Astrocyte (in vitro differentiated cells and primary cell): ENCODE data around the gene ARHGEF3. TPM values are rescaled to one million over a fixed set of nuclear protein-coding genes. Genes with fewer than 3 reads are reported as not detected.
"Not testable (repeated sequence)": the region's sequence is repeated elsewhere in the genome, so short reads cannot be mapped to it uniquely, and the experiment has no call there.

Experiments
- DNase-seq: peaks from one replicate; pipeline ENCODE4 v3.0.0-alpha.2; 2010; ENCODE audit warnings: low read depth
- FAIRE-seq: peaks from 2 replicates; lab custom pipeline; 2011; peaks lifted over from hg19 to GRCh38; lab: Jason Lieb, UNC
- H2AFZ ChIP-seq: 2 replicates; pipeline ENCODE4 v1.6.0; 2012; ENCODE audit warnings: low read depth, low read length, inconsistent platforms
- H3K27ac ChIP-seq: 2 replicates; pipeline ENCODE4 v1.5.1; 2011; ENCODE audit warnings: low read depth, low read length, inconsistent platforms
- H3K27me3 ChIP-seq: 2 replicates; pipeline ENCODE4 v1.6.0; 2011; ENCODE audit warnings: low read length, inconsistent platforms; ENCODE audit not compliant: insufficient read depth
- H3K36me3 ChIP-seq: 2 replicates; pipeline ENCODE4 v1.5.1; 2011; ENCODE audit warnings: low read length, inconsistent platforms; ENCODE audit not compliant: insufficient read depth
- H3K4me1 ChIP-seq: 2 replicates; pipeline ENCODE4 v1.5.1; 2011; ENCODE audit warnings: low read length, inconsistent platforms; ENCODE audit not compliant: insufficient read depth
- H3K4me2 ChIP-seq: 2 replicates; pipeline ENCODE4 v1.6.0; 2012; ENCODE audit warnings: low read length, inconsistent platforms
- H3K4me3 ChIP-seq: 2 replicates; pipeline ENCODE4 v1.5.1; 2011; ENCODE audit warnings: low read depth, mild to moderate bottlenecking, low read length, inconsistent platforms; ENCODE audit not compliant: insufficient read depth
- H3K79me2 ChIP-seq: 2 replicates; pipeline ENCODE4 v1.6.0; 2012; ENCODE audit warnings: mild to moderate bottlenecking, low read length, inconsistent platforms; ENCODE audit not compliant: insufficient read depth
- H3K9ac ChIP-seq: 2 replicates; pipeline ENCODE4 v1.6.0; 2012; ENCODE audit warnings: mild to moderate bottlenecking, low read length, inconsistent platforms
- H3K9me3 ChIP-seq: 2 replicates; pipeline ENCODE4 v1.5.1; 2012; ENCODE audit warnings: low read depth, mild to moderate bottlenecking, low read length, inconsistent platforms; ENCODE audit not compliant: insufficient read depth
- H4K20me1 ChIP-seq: 2 replicates; pipeline ENCODE4 v1.6.0; 2012; ENCODE audit warnings: low read length, inconsistent platforms; ENCODE audit not compliant: insufficient read depth
- H3K27ac Mint-ChIP-seq: one replicate; pipeline ENCODE4 v1.8.0; 2021; ENCODE audit warnings: mild to moderate bottlenecking, mixed read lengths; ENCODE audit not compliant: unreplicated experiment
- H3K27me3 Mint-ChIP-seq: one replicate; pipeline ENCODE4 v1.8.0; 2021; ENCODE audit warnings: low read depth, mixed read lengths; ENCODE audit not compliant: unreplicated experiment
- H3K36me3 Mint-ChIP-seq: one replicate; pipeline ENCODE4 v1.8.0; 2021; ENCODE audit warnings: low read depth, mixed read lengths; ENCODE audit not compliant: unreplicated experiment
- H3K4me1 Mint-ChIP-seq: one replicate; pipeline ENCODE4 v1.8.0; 2021; ENCODE audit warnings: low read depth, mixed read lengths; ENCODE audit not compliant: unreplicated experiment
- H3K4me3 Mint-ChIP-seq: one replicate; pipeline ENCODE4 v1.8.0; 2021; ENCODE audit warnings: mild to moderate bottlenecking, moderate library complexity, mixed read lengths; ENCODE audit not compliant: unreplicated experiment
- H3K9me3 Mint-ChIP-seq: one replicate; pipeline ENCODE4 v1.8.0; 2021; ENCODE audit warnings: mild to moderate bottlenecking, mixed read lengths; ENCODE audit not compliant: unreplicated experiment
- EZH2 ChIP-seq: IDR thresholded peaks from 2 replicates; pipeline ENCODE4 v1.6.1; 2012; ENCODE audit warnings: mild to moderate bottlenecking, low read length, inconsistent platforms; ENCODE audit not compliant: insufficient read depth
- total RNA-seq: library from RNA; stranded (reverse); gene quantifications from 2 replicates; pipeline ENCODE4 v1.2.1, GENCODE V29; 2021
- TF ChIP-seq, protein P1 (sequence below): IDR thresholded peaks from 2 replicates; pipeline ENCODE4 v1.5.1; 2011; ENCODE audit warnings: low read depth, mild to moderate bottlenecking, inconsistent platforms, low read length, moderate library complexity; ENCODE audit not compliant: insufficient read depth

The ARHGEF3 gene
- total RNA-seq, 1 donor from 2014 or later, result 14.9 TPM

DNA sequence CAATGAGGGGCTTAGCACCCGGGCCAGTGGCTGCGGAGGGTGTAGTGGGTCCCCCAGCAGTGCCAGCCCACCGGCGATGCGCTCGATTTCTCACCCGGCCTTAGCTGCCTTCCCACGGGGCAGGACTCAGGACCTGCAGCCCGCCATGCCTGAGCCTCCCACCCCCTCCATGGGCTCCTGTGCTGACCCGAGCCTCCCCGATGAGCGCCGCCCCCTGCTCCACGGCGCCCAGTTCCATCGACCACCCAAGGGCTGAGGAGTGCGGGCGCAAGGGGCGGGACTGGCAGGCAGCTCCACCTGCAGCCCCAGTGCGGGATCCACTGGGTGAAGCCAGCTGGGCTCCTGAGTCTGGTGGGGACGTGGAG, 109.8 kb downstream of the ARHGEF3 start:
- H2AFZ ChIP-seq, H3K9me3 Mint-ChIP-seq, H3K36me3 ChIP-seq, H3K36me3 Mint-ChIP-seq, H3K27me3 Mint-ChIP-seq, H3K9ac ChIP-seq, H3K4me1 ChIP-seq, H3K27me3 ChIP-seq, H3K9me3 ChIP-seq, H3K4me2 ChIP-seq, H3K27ac ChIP-seq, H3K79me2 ChIP-seq, FAIRE-seq, H3K4me3 ChIP-seq, H3K4me3 Mint-ChIP-seq, DNase-seq, H4K20me1 ChIP-seq, H3K27ac Mint-ChIP-seq: not testable (repeated sequence)
- peaks cover 14% of the 10 kb centered on the region for H3K4me1 Mint-ChIP-seq

DNA sequence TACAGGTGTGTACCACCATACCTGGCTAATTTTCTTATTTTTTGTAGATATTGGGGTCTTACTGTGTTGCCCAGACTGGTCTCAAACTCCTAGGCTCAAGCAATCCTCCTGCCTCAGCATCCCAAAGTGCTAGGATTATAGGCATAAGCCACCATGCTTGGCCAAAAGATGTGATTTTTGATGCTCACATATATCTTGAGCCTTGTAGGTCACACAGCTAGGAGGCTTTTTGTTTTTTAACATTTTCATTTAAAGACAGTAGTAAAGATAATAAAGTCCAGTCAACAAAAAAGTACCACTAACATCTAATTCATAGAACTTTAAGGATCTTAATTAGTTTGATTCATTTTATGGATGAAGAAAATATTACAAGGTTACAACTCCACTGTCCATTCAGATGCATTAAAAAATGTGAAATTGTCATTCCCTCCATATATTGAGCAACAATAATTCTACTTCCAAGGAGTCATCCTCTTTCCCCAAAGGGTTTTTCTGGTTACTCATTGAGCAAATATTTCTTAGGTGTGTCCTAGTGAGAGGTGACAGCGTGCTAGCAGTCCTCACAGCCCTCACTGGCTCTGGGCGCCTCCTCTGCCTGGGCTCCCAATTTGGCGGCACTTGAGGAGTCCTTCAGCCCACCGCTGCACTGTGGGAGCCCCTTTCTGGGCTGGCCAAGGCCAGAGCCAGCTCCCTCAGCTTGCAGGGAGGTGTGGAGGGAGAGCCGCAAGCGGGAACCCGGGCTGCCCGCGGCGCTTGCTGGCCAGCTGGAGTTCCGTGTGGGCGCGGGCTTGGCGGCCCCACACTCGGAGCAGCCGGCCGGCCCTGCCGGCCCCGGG, 110.4 kb downstream of the ARHGEF3 start:
- no peaks in the 10 kb centered on the region for H3K27me3 Mint-ChIP-seq
- H4K20me1 ChIP-seq, result no peaks in the 10 kb centered on the region
- H3K4me2 ChIP-seq, result no peak overlapping the region
- no peak overlapping the region for H3K27ac ChIP-seq
- H3K79me2 ChIP-seq, result no peaks in the 10 kb centered on the region
- no peaks in the 10 kb centered on the region for H3K36me3 ChIP-seq
- no peak overlapping the region for H3K9ac ChIP-seq
- no peak for TF ChIP-seq EZH2
- TF ChIP-seq, protein P1, sequence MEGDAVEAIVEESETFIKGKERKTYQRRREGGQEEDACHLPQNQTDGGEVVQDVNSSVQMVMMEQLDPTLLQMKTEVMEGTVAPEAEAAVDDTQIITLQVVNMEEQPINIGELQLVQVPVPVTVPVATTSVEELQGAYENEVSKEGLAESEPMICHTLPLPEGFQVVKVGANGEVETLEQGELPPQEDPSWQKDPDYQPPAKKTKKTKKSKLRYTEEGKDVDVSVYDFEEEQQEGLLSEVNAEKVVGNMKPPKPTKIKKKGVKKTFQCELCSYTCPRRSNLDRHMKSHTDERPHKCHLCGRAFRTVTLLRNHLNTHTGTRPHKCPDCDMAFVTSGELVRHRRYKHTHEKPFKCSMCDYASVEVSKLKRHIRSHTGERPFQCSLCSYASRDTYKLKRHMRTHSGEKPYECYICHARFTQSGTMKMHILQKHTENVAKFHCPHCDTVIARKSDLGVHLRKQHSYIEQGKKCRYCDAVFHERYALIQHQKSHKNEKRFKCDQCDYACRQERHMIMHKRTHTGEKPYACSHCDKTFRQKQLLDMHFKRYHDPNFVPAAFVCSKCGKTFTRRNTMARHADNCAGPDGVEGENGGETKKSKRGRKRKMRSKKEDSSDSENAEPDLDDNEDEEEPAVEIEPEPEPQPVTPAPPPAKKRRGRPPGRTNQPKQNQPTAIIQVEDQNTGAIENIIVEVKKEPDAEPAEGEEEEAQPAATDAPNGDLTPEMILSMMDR, result no peak
- H3K4me3 Mint-ChIP-seq, result no peak overlapping the region
- no peaks in the 10 kb centered on the region for H3K9me3 ChIP-seq
- H3K27me3 ChIP-seq, result no peaks in the 10 kb centered on the region
- H3K27ac Mint-ChIP-seq, result no peak overlapping the region
- H2AFZ ChIP-seq, result no peak overlapping the region
- FAIRE-seq (no peak), DNase-seq (no peak)
- peaks cover 5% of the 10 kb centered on the region for H3K9me3 Mint-ChIP-seq
- H3K4me3 ChIP-seq, result no peak overlapping the region
- peaks cover 14% of the 10 kb centered on the region for H3K4me1 Mint-ChIP-seq
- no peaks in the 10 kb centered on the region for H3K36me3 Mint-ChIP-seq
- H3K4me1 ChIP-seq, result no peaks in the 10 kb centered on the region

DNA sequence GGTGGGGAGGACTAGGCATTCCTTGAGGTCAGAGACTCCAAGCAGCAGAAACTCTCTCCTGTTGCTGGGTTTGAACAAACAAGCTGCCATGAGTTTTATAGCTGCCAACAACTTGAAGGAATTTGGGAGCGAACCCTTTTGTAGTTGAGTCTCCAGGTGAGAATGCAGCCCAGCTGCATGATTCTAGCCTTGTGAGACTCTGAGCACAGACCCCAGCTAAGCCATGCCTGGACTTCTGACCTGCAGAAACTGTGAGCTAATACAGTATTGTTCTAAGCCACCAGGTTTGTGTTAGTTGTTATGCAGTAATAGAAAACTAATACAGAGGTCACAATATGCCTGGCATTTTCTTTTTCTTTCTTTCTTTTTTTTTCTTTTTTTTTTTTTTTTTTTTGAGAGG, 112.4 kb downstream of the ARHGEF3 start:
- DNase-seq, result no peak
- no peak overlapping the region for H3K4me3 Mint-ChIP-seq

More for the DNA sequence above, 112.4 kb downstream of the ARHGEF3 start:
- peaks cover 14% of the 10 kb centered on the region for H3K4me1 Mint-ChIP-seq
- TF ChIP-seq, protein P1, result no peak
- no peak for TF ChIP-seq EZH2
- Histone ChIP-seq H3K4me2 (no peak overlapping the region), H3K4me3 (no peak overlapping the region), H3K9me3 (no peaks in the 10 kb centered on the region), H2AFZ (no peak overlapping the region), H3K4me1 (no peaks in the 10 kb centered on the region), H3K27ac (no peak overlapping the region), H3K36me3 (no peaks in the 10 kb centered on the region), H3K27me3 (no peaks in the 10 kb centered on the region), H3K79me2 (no peaks in the 10 kb centered on the region), H3K9ac (no peak overlapping the region), H4K20me1 (no peaks in the 10 kb centered on the region)
- H3K27ac Mint-ChIP-seq, result no peak overlapping the region
- H3K27me3 Mint-ChIP-seq, result no peaks in the 10 kb centered on the region
- H3K9me3 Mint-ChIP-seq, result peaks cover 7% of the 10 kb centered on the region
- H3K36me3 Mint-ChIP-seq, result no peaks in the 10 kb centered on the region
- FAIRE-seq, result no peak
